KMS-11 (cell line): ENCODE measurements around the gene HPSE2.
"Not testable (repeated sequence)": the region's sequence is repeated elsewhere in the genome, so short reads cannot be mapped to it uniquely, and the experiment has no call there.

Experiments
- H2AFZ ChIP-seq: fragments of 200-600 bp; sonication (generic); 2 replicates; pipeline ENCODE4 v1.6.1; 2016; ENCODE audit warnings: antibody characterized with exemption, mixed run types, low read depth
- H3K27ac ChIP-seq: fragments of 200-600 bp; sonication (generic); 2 replicates; pipeline ENCODE4 v1.6.1; 2016; ENCODE audit warnings: mild to moderate bottlenecking, mixed run types
- H3K27me3 ChIP-seq: fragments of 200-600 bp; sonication (generic); 2 replicates; pipeline ENCODE4 v1.6.1; 2017; ENCODE audit warnings: mild to moderate bottlenecking, low read depth, mixed run types, moderate library complexity; ENCODE audit not compliant: insufficient read depth
- H3K36me3 ChIP-seq: fragments of 200-600 bp; sonication (generic); 2 replicates; pipeline ENCODE4 v1.6.1; 2017; ENCODE audit warnings: mild to moderate bottlenecking, mixed run types; ENCODE audit not compliant: insufficient read depth
- H3K4me1 ChIP-seq: fragments of 200-600 bp; sonication (generic); 2 replicates; pipeline ENCODE4 v1.6.1; 2016; ENCODE audit warnings: mild to moderate bottlenecking, low read depth, mixed run types; ENCODE audit not compliant: poor library complexity, severe bottlenecking
- H3K4me2 ChIP-seq: fragments of 200-600 bp; sonication (generic); 2 replicates; pipeline ENCODE4 v1.7.0; 2016; ENCODE audit warnings: mild to moderate bottlenecking, mixed run types
- H3K4me3 ChIP-seq: fragments of 200-600 bp; sonication (generic); IDR thresholded peaks from 2 replicates; pipeline ENCODE4 v1.6.1; 2017; ENCODE audit warnings: low read depth, low read length, mixed read lengths; ENCODE audit not compliant: insufficient read depth
- H3K79me2 ChIP-seq: fragments of 200-600 bp; sonication (generic); 2 replicates; pipeline ENCODE4 v1.6.1; 2016; ENCODE audit warnings: low read depth, mixed run types; ENCODE audit not compliant: insufficient read depth
- H3K9ac ChIP-seq: fragments of 200-600 bp; sonication (generic); 2 replicates; pipeline ENCODE4 v1.6.1; 2016; ENCODE audit warnings: mild to moderate bottlenecking, mixed run types
- H4K20me1 ChIP-seq: fragments of 200-600 bp; sonication (generic); 2 replicates; pipeline ENCODE4 v1.6.1; 2016; ENCODE audit warnings: mild to moderate bottlenecking, mixed run types; ENCODE audit not compliant: insufficient read depth
- CTCF ChIP-seq: fragments of 200-600 bp; sonication (generic); conservative IDR thresholded peaks from 2 replicates; pipeline ENCODE4 v1.6.1; 2017; ENCODE audit warnings: low read depth, mild to moderate bottlenecking, antibody characterized with exemption, low read length, moderate library complexity, mixed read lengths

The HPSE2 gene

GRCh38 chr10:98910048-98910447 is 325.6 kb downstream of the HPSE2 start:
- Histone ChIP-seq H2AFZ (no peak overlapping the region), H3K4me2 (no peak overlapping the region), H3K9ac (no peak overlapping the region), H3K4me3 (no peak overlapping the region), H3K36me3 (no peaks in the 10 kb centered on the region), H3K27ac (no peak overlapping the region), H4K20me1 (no peaks in the 10 kb centered on the region), H3K27me3 (no peaks in the 10 kb centered on the region), H3K79me2 (no peaks in the 10 kb centered on the region), H3K4me1 (no peaks in the 10 kb centered on the region)
- TF ChIP-seq CTCF = no peak

- Histone ChIP-seq H3K36me3 (no peaks in the 10 kb centered on the region), H3K79me2 (no peaks in the 10 kb centered on the region), H3K4me1 (no peaks in the 10 kb centered on the region), H4K20me1 (no peaks in the 10 kb centered on the region), H2AFZ (no peak overlapping the region), H3K4me2 (no peak overlapping the region), H3K27me3 (no peaks in the 10 kb centered on the region), H3K4me3 (no peak overlapping the region), H3K9ac (no peak overlapping the region), H3K27ac (no peak overlapping the region)
- TF ChIP-seq CTCF = no peak
Observed at GRCh38 chr10:98908868-98909267, 326.8 kb downstream of the HPSE2 start.

GRCh38 chr10:98908247-98908646 is 327.4 kb downstream of the HPSE2 start:
- H3K9ac ChIP-seq, H3K27ac ChIP-seq, H2AFZ ChIP-seq, H3K36me3 ChIP-seq, H3K27me3 ChIP-seq, H3K4me1 ChIP-seq, H3K79me2 ChIP-seq, H4K20me1 ChIP-seq, H3K4me3 ChIP-seq, H3K4me2 ChIP-seq: not testable (repeated sequence)

GRCh38 chr10:98901441-98902110 is 334.1 kb downstream of the HPSE2 start:
- H3K9ac ChIP-seq = no peak overlapping the region
- H3K4me3 ChIP-seq = no peak overlapping the region
- no peaks in the 10 kb centered on the region for H3K36me3 ChIP-seq
- H3K4me1 ChIP-seq = no peaks in the 10 kb centered on the region
- H2AFZ ChIP-seq = no peak overlapping the region
- no peak overlapping the region for H3K27ac ChIP-seq
- H3K4me2 ChIP-seq = no peak overlapping the region
- no peaks in the 10 kb centered on the region for H3K79me2 ChIP-seq
- no peaks in the 10 kb centered on the region for H3K27me3 ChIP-seq
- no peaks in the 10 kb centered on the region for H4K20me1 ChIP-seq
- TF ChIP-seq CTCF = no peak

GRCh38 chr10:98899018-98899417 is 336.6 kb downstream of the HPSE2 start:
- Histone ChIP-seq H3K36me3 (no peaks in the 10 kb centered on the region), H3K79me2 (no peaks in the 10 kb centered on the region), H3K9ac (no peak overlapping the region), H3K27me3 (no peaks in the 10 kb centered on the region), H3K4me1 (peaks cover 14% of the 10 kb centered on the region), H3K4me2 (no peak overlapping the region), H4K20me1 (no peaks in the 10 kb centered on the region), H2AFZ (no peak overlapping the region), H3K4me3 (no peak overlapping the region), H3K27ac (no peak overlapping the region)
- no peak for TF ChIP-seq CTCF
